Non-pigmented ciliary epithelial cell (primary cell): ENCODE data around the gene POT1.
"Not testable (repeated sequence)": the region's sequence is repeated elsewhere in the genome, so short reads cannot be mapped to it uniquely, and the experiment has no call there.

Source experiments
- DNase-seq: peaks from one replicate; pipeline ENCODE4 v3.0.0-alpha.2; 2010; ENCODE audit warnings: low read depth

POT1 gene

GRCh38 chr7:124929467-124930172 is at the start of gene POT1:
Gene POT1, minus strand, starts transcription at chr7:124929825. Its CDS starts 32,652 bp downstream, at chr7:124897173.
- DNase-seq, result peak; percentile 99

DNA sequence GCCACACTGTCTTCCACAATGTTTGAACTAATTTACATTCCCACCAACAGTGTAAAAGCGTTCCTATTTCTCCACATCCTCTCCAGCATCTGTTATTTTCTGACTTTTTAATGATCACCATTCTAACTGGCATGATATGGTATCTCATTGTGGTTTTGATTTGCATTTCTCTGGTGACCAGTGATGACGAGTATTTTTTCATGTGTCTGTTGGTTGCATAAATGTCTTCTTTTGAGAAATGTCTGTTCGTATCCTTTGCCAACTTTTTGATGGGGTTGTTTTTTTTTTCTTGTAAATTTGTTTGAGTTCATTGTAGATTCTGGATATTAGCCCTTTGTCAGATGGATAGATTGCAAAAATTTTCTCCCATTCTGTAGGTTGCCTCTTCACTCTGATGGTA is 45.5 kb upstream of the POT1 start:
- not testable (repeated sequence) for DNase-seq

- DNase-seq, result no peak
Measured at GRCh38 chr7:124965553-124965952, 35.9 kb upstream of the POT1 start.

GRCh38 chr7:124959676-124960075 is 30.1 kb upstream of the POT1 start:
- no peak for DNase-seq

GRCh38 chr7:124957952-124958351 is 28.3 kb upstream of the POT1 start:
- DNase-seq, result not testable (repeated sequence)

- DNase-seq, result no peak
Measured at GRCh38 chr7:124956160-124956559, 26.5 kb upstream of the POT1 start.

- no peak for DNase-seq
Measured at GRCh38 chr7:124954790-124955189, 25.2 kb upstream of the POT1 start.

DNA sequence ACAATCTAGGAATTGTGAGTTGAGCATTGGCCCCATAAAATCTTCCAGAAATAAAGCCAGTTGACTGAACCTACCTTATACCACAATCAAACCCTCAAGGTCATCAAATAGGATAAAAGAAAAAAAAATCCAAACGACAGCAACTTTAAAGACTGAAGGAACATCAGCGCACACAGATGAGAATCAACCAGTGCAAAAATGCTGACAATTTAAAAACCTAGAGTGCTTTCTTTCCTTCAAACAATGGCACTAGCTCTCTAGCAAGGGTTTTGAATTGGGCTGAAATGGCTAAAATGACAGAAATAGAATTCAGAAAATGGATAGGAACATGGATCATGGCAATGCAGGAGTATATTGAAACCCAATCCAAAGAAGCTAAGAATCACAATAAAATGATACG is 16.1 kb upstream of the POT1 start:
- DNase-seq, result no peak

DNA sequence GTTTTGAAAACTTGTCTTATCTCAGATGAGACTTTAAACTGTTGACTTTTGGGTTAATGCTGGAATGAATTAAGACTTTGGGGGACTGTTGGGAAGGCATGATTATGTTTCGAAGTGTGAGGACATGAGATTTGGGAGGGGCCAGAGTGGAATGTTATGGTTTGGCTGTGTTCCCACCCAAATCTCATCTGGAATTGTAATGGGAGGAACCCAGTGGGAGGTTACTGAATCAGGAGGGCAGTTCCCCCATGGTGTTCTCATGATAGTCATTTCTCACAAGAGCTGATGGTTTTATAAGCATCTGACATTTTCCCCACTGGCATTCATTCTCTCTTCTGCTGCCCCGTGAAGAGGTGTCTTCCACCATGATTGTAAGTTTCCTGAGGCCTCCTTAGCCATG is 13.8 kb upstream of the POT1 start:
- DNase-seq, result no peak

DNA sequence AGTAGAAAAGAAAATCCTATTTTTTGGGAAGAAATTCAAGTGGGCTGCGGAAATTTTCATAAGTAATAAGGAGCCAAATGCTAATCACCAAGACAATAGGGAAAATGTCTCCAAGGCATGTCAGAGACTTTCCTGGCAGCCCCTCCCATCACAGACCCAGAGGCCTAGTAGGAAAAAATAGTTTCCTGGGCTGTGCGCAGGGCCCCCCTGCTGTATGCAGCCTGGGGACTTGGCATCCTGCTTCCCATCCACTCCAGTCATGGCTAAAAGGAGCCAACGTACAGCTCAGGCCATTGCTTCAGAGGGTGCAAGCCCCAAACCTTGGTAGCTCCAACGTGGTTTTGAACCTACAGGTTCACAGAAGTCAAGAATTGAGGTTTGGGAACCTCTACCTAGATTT is 12.8 kb upstream of the POT1 start:
- no peak for DNase-seq

DNA sequence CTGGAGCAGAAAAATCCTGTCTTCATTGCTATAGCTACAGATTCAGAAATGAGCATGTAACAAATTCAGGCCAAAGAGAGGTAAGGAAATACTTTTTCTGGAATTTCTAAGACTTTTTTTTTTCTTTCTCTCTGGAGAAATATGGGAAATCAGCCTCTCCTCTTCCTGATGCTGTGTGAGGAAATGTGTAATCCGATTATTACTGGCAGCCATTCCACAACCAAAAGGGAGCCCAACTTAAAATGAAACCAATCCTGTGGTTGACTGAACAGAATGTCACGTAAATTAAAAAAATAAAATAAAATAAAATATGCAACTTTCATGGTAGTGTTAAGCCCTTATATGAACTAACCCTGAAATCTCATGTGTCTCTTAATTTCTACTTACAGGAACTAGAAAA is 10.7 kb upstream of the POT1 start:
- DNase-seq, result no peak

- DNase-seq, result no peak
Measured at GRCh38 chr7:124938128-124938527, 8.5 kb upstream of the POT1 start.

GRCh38 chr7:124937076-124937475 is 7.5 kb upstream of the POT1 start:
- no peak for DNase-seq

- DNase-seq, result no peak
Measured at GRCh38 chr7:124934841-124935240, 5.2 kb upstream of the POT1 start.

GRCh38 chr7:124930655-124931597 is 1.3 kb upstream of the POT1 start:
- no peak for DNase-seq

DNA sequence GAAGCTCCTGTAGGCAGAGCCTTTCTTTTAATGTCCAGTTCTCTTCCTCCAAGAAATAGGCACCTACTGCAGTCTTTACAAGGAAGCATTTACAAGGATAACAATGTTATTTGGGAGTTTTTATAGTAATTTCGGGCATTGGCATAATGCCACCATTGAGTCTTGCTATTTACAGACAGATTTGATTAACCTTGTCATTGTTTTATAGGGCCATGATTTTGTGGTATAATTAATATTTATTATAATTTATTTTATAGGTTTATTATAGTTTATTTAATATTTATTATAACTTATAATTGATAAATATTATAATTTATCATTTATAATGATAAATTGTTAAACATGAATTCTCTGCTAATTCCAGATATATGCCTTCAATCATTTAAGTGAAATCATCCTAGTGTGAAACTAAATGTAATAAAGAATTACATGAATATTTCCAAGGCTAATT is 573 bp upstream of the POT1 start:
- DNase-seq, result no peak

GRCh38 chr7:124924906-124925305 is 4.7 kb downstream of the POT1 start:
- DNase-seq, result no peak

DNA sequence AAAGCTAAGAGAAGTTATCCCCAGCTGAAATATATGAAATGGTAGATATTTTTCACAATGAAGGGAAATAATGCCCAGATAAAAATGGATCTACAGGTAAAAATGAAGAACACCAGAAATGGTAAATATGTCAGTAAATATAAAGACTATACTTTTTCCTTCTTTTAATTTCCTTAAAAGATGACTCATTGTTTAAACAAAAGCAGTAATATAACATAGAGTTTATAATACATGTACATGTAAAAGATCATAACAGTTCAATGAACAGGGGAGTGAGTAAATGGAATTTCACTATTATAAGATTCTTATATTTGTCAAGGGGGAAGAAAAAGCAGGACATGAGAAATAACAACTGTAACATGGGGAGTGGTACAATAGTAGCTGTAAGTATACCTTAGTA is 7.4 kb downstream of the POT1 start:
- no peak for DNase-seq

- DNase-seq, result no peak
Measured at GRCh38 chr7:124919841-124920240, 9.8 kb downstream of the POT1 start.

- DNase-seq, result no peak
Measured at GRCh38 chr7:124918662-124919061, 11.0 kb downstream of the POT1 start.

DNA sequence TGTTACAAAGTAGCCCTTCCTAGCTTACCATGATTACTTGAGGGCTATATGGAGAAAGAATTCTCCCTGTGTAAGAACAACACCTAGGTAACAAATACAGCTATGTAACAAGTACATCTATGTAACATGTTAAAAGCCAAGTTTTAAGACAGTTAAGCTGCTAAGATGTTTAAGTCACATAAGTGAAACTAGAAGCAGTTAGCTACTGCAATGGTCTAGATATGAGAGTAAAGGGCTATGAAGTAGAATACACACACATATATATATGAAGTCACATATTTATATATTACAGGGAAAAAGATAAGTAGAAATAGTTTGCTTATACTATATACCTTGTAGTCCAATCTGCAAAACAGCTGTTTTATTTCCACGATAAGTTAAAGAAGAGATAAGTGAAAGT is 14.4 kb downstream of the POT1 start:
- no peak for DNase-seq

DNA sequence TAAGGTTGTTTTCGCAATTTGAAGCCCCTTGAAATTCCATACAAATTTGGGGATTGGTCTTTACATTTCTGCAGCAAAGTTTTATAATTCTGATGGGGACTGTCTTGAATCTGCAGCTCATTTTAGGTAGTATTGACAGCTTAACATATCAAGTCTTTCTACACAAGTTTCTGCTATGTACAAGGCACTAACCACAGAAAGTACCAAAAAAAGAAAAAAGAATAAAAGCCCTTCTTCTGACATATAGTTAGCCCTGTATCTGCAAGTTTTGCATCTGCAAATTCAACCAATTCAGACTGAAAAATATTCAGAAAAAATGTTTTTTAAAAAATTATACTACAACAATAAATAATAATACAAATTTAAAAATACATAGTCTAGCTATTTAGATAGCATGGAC is 15.3 kb downstream of the POT1 start:
- no peak for DNase-seq

DNA sequence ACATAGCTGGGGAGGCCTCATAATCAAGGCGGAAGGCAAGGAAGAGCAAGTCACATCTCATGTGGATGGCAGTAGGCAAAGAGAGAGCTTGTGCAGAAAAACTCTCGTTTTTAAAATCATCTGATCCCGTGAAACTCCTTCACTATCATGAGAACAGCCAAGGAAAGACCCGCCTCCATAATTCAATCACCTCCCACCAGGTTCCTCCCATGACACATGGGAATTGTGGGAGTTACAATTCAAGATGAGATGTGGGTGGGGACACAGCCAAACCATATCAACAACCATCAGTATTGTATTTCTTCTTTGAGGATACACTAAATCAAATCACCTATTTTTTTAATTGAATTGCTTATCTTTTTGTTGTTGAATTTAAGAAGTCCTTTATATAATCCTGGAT is 16.7 kb downstream of the POT1 start:
- no peak for DNase-seq
